ENCODE data around the gene ABCB11. TPM values are rescaled to one million over a fixed set of nuclear protein-coding genes. Genes with fewer than 3 reads are reported as not detected.
"Not testable (repeated sequence)": the region's sequence is repeated elsewhere in the genome, so short reads cannot be mapped to it uniquely, and the experiment has no call there.

ABCB11 gene
- total RNA-seq, 1 donor = not detected

GRCh38 chr2:168890006-168890782 is 140.9 kb downstream of the ABCB11 start, which contains the start of gene SPC25:
SPC25 (minus strand) TSS chr2:168890430; CDS start chr2:168889519, 911 bp downstream.
- H3K27ac ChIP-seq (ENCODE audit: low read depth, low read length) = peak within 1 kb of the TSS; percentile 34

GRCh38 chr2:168889635-168890005 is 141.5 kb downstream of the ABCB11 start:
- peak overlapping the region; percentile 34 for H3K27ac ChIP-seq (ENCODE audit: low read depth, low read length)
- no peak for TF ChIP-seq CTCF (IDR thresholded peaks at IDR 0.05; ENCODE audit: extremely low read depth, low read depth, low read length)
- no peaks in the 10 kb centered on the region for H4K20me1 ChIP-seq (ENCODE audit: insufficient read depth, low read length)
- H3K27me3 ChIP-seq (ENCODE audit: insufficient read depth, low read length) = peaks cover 10% of the 10 kb centered on the region
- H3K36me3 ChIP-seq (ENCODE audit: insufficient read depth, low read length) = no peaks in the 10 kb centered on the region
- no peaks in the 10 kb centered on the region for H3K9me3 ChIP-seq (ENCODE audit: low read depth, low read length)
- peaks cover 13% of the 10 kb centered on the region for H3K79me2 ChIP-seq (ENCODE audit: insufficient read depth, low read length)
- peaks cover 13% of the 10 kb centered on the region for H3K4me1 ChIP-seq (ENCODE audit: insufficient read depth, low read length)
- no peak for DNase-seq (ENCODE audit: insufficient read length, low spot score, missing footprints)
- peak overlapping the region; percentile 85 for H3K4me3 ChIP-seq (ENCODE audit: insufficient read depth, low read length)
- H2AFZ ChIP-seq (ENCODE audit: low read length) = peak overlapping the region; percentile 98
- H3K4me2 ChIP-seq (ENCODE audit: insufficient read depth, low read length) = peak overlapping the region; percentile 92

More at GRCh38 chr2:168890006-168890782, 140.9 kb downstream of the ABCB11 start, which contains the start of gene SPC25:
- peak within 1 kb of the TSS; percentile 98 for H2AFZ ChIP-seq (ENCODE audit: low read length)
- no peak for TF ChIP-seq CTCF (IDR thresholded peaks at IDR 0.05; ENCODE audit: extremely low read depth, low read depth, low read length)
- no peaks in the 10 kb centered on the region for H3K9me3 ChIP-seq (ENCODE audit: low read depth, low read length)
- DNase-seq (ENCODE audit: insufficient read length, low spot score, missing footprints) = peak; percentile 96
- H3K27me3 ChIP-seq (ENCODE audit: insufficient read depth, low read length) = peaks cover 10% of the 10 kb centered on the region
- peaks cover 11% of the 10 kb centered on the region for H3K79me2 ChIP-seq (ENCODE audit: insufficient read depth, low read length)
- no peaks in the 10 kb centered on the region for H4K20me1 ChIP-seq (ENCODE audit: insufficient read depth, low read length)
- peak within 1 kb of the TSS; percentile 92 for H3K4me2 ChIP-seq (ENCODE audit: insufficient read depth, low read length)
- peak within 1 kb of the TSS; percentile 85 for H3K4me3 ChIP-seq (ENCODE audit: insufficient read depth, low read length)
- H3K36me3 ChIP-seq (ENCODE audit: insufficient read depth, low read length) = no peaks in the 10 kb centered on the region
- peaks cover 10% of the 10 kb centered on the region for H3K4me1 ChIP-seq (ENCODE audit: insufficient read depth, low read length)

- TF ChIP-seq CTCF (IDR thresholded peaks at IDR 0.05; ENCODE audit: extremely low read depth, low read depth, low read length) = no peak
- Histone ChIP-seq H3K79me2 (ENCODE audit: insufficient read depth, low read length) (peaks cover 13% of the 10 kb centered on the region), H3K36me3 (ENCODE audit: insufficient read depth, low read length) (no peaks in the 10 kb centered on the region), H4K20me1 (ENCODE audit: insufficient read depth, low read length) (no peaks in the 10 kb centered on the region), H3K9me3 (ENCODE audit: low read depth, low read length) (no peaks in the 10 kb centered on the region), H3K4me2 (ENCODE audit: insufficient read depth, low read length) (no peak overlapping the region), H2AFZ (ENCODE audit: low read length) (peak overlapping the region; percentile 29), H3K4me1 (ENCODE audit: insufficient read depth, low read length) (peaks cover 10% of the 10 kb centered on the region), H3K27me3 (ENCODE audit: insufficient read depth, low read length) (no peaks in the 10 kb centered on the region), H3K4me3 (ENCODE audit: insufficient read depth, low read length) (no peak overlapping the region), H3K27ac (ENCODE audit: low read depth, low read length) (peak overlapping the region; percentile 31)
- DNase-seq (ENCODE audit: insufficient read length, low spot score, missing footprints) = peak; percentile 73
Measured at GRCh38 chr2:168884975-168885374, 146.1 kb downstream of the ABCB11 start.

DNA sequence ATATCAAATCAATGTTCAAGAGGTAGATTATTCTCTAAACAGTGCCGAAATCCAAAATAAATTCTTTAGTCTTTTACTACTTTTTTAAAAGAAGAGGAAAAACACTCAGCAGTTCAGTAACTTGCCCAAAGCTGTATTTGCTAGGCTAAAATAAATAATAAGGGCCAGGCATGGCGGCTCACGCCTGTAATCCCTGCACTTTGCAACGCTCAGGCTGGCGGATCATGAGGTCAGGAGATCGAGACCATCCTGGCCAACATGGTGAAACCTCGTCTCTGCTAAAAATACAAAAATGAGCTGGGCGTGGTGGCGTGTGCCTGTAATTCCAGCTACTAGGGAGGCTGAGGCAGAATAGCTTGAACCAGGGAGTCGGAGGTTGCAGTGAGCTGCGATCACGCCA is 149.0 kb downstream of the ABCB11 start:
- not testable (repeated sequence) for H3K4me2 ChIP-seq (ENCODE audit: insufficient read depth, low read length); H3K36me3 ChIP-seq (ENCODE audit: insufficient read depth, low read length); H3K9me3 ChIP-seq (ENCODE audit: low read depth, low read length); H3K4me3 ChIP-seq (ENCODE audit: insufficient read depth, low read length); DNase-seq (ENCODE audit: insufficient read length, low spot score, missing footprints); H4K20me1 ChIP-seq (ENCODE audit: insufficient read depth, low read length); H3K27ac ChIP-seq (ENCODE audit: low read depth, low read length); H3K79me2 ChIP-seq (ENCODE audit: insufficient read depth, low read length); H3K4me1 ChIP-seq (ENCODE audit: insufficient read depth, low read length); H3K27me3 ChIP-seq (ENCODE audit: insufficient read depth, low read length)
- peak overlapping the region; percentile 2 for H2AFZ ChIP-seq (ENCODE audit: low read length)
